OCI-LY3 (cell line): ENCODE results near the gene CFAP54.
A peak's percentile ranks its signal among the peaks of the same experiment; 100 is the strongest.
"Not testable (repeated sequence)": the region's sequence is repeated elsewhere in the genome, so short reads cannot be mapped to it uniquely, and the experiment has no call there.

ENCODE experiments used
- H2AFZ ChIP-seq: fragments of 200-600, 300-600 bp; shearing (Covaris generic); 2 replicates; pipeline ENCODE4 v1.6.0; 2014; ENCODE audit warnings: antibody characterized with exemption, low read depth, low read length
- H3K27ac ChIP-seq: fragments of 200-600, 300-600 bp; sonication (generic); 2 replicates; pipeline ENCODE4 v1.5.1; 2014; ENCODE audit warnings: mild to moderate bottlenecking, low read length, moderate library complexity, mixed read lengths
- H3K27me3 ChIP-seq: fragments of 200-600, 300-600 bp; sonication (generic); 2 replicates; pipeline ENCODE4 v1.6.1; 2014; ENCODE audit warnings: low read depth, low read length, mixed read lengths
- H3K36me3 ChIP-seq: fragments of 200-600, 300-600 bp; sonication (generic); replicated peaks from 2 replicates; pipeline ENCODE3; 2014; ENCODE audit warnings: low read depth, low read length, mixed read lengths
- H3K4me1 ChIP-seq: fragments of 300-600, 200-600 bp; sonication (generic); 2 replicates; pipeline ENCODE4 v1.6.1; 2014; ENCODE audit warnings: low read length, mixed read lengths
- H3K4me2 ChIP-seq: fragments of 200-600, 300-600 bp; sonication (generic); 2 replicates; pipeline ENCODE4 v1.6.1; 2014; ENCODE audit warnings: low read length, mixed read lengths
- H3K4me3 ChIP-seq: fragments of 300-600, 200-600 bp; sonication (generic); 2 replicates; pipeline ENCODE4 v1.5.1; 2014; ENCODE audit warnings: antibody characterized with exemption, mild to moderate bottlenecking, low read length, moderate library complexity
- H3K79me2 ChIP-seq: fragments of 300-600, 200-600 bp; shearing (Covaris generic); 2 replicates; pipeline ENCODE4 v1.6.1; 2014; ENCODE audit warnings: mild to moderate bottlenecking, low read length, mixed read lengths
- H3K9ac ChIP-seq: fragments of 300-600, 200-600 bp; shearing (Covaris generic); 2 replicates; pipeline ENCODE4 v1.6.0; 2014; ENCODE audit warnings: mild to moderate bottlenecking, low read length, moderate library complexity
- H3K9me3 ChIP-seq: fragments of 200-600, 300-600 bp; shearing (Covaris generic); 2 replicates; pipeline ENCODE4 v1.6.1; 2014; ENCODE audit warnings: low read length, mixed read lengths; ENCODE audit not compliant: insufficient read depth
- H4K20me1 ChIP-seq: fragments of 200-600, 300-600 bp; sonication (generic); 2 replicates; pipeline ENCODE4 v1.6.1; 2016; ENCODE audit warnings: low read length, mixed read lengths; ENCODE audit not compliant: insufficient read depth
- EZH2phosphoT487 ChIP-seq: fragments of 200-600 bp; shearing (Covaris generic); IDR thresholded peaks from 2 replicates; pipeline ENCODE4 v1.6.1; 2018; ENCODE audit warnings: antibody characterized with exemption, mixed run types, low read depth
- TF ChIP-seq, protein P1 (sequence below): fragments of 200-600, 300-600 bp; sonication (generic); IDR thresholded peaks from 2 replicates; pipeline ENCODE4 v1.5.1; 2014; ENCODE audit warnings: antibody characterized with exemption, low read length, low read depth

Gene CFAP54

DNA sequence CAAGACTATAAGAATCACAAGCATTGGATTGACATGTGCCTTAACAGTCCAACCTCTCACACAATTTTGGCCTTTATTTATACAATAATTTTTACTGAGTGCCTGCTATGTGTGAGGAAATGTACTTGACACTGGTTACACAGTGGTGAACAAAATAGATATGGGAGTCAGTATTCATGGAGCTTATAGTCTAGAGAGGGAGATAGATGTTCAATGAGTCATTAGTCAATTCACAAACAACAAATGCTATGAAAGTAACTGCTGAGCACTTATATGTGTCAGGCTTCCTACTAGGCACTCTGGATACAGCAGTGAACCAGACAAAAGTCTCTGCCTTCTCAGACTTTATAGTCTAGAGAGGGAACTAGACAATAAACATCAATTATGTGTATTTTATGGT, 3.7 kb downstream of the CFAP54 start:
- Histone ChIP-seq H3K9ac (no peak overlapping the region), H3K4me1 (peaks cover 14% of the 10 kb centered on the region), H3K27ac (no peak overlapping the region), H4K20me1 (no peaks in the 10 kb centered on the region), H3K9me3 (no peaks in the 10 kb centered on the region), H3K36me3 (no peaks in the 10 kb centered on the region), H2AFZ (no peak overlapping the region), H3K79me2 (no peaks in the 10 kb centered on the region), H3K4me3 (no peak overlapping the region), H3K27me3 (no peaks in the 10 kb centered on the region), H3K4me2 (no peak overlapping the region)
- TF ChIP-seq, protein P1, sequence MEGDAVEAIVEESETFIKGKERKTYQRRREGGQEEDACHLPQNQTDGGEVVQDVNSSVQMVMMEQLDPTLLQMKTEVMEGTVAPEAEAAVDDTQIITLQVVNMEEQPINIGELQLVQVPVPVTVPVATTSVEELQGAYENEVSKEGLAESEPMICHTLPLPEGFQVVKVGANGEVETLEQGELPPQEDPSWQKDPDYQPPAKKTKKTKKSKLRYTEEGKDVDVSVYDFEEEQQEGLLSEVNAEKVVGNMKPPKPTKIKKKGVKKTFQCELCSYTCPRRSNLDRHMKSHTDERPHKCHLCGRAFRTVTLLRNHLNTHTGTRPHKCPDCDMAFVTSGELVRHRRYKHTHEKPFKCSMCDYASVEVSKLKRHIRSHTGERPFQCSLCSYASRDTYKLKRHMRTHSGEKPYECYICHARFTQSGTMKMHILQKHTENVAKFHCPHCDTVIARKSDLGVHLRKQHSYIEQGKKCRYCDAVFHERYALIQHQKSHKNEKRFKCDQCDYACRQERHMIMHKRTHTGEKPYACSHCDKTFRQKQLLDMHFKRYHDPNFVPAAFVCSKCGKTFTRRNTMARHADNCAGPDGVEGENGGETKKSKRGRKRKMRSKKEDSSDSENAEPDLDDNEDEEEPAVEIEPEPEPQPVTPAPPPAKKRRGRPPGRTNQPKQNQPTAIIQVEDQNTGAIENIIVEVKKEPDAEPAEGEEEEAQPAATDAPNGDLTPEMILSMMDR: no peak
- no peak for TF ChIP-seq EZH2phosphoT487

GRCh38 chr12:96494154-96494553, 4.8 kb downstream of the CFAP54 start:
- H3K4me3 ChIP-seq, H4K20me1 ChIP-seq, H3K27ac ChIP-seq, H3K9me3 ChIP-seq, H3K9ac ChIP-seq, H3K4me2 ChIP-seq, H2AFZ ChIP-seq, H3K27me3 ChIP-seq, H3K36me3 ChIP-seq, H3K79me2 ChIP-seq: not testable (repeated sequence)
- H3K4me1 ChIP-seq: peaks cover 11% of the 10 kb centered on the region

DNA sequence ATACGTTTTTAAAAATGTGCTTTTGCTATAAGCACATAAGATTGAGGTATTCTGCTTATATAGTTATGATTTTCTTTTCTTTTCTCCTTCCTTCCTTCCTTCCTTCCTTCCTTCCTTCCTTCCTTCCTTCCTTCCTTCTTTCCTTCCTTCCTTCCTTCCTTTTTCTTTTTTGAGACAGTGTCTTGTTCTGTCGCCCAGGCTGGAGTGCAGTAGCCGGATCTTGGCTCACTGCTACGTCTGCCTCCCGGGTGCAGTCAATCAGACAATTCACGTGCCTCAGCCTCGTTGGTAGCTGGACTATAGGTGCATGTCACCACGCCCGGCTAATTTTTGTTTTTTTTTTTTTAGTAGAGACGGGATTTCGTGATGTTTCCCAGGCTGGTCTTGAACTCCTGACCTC, 5.8 kb downstream of the CFAP54 start:
- Histone ChIP-seq H4K20me1 (no peaks in the 10 kb centered on the region), H3K9me3 (no peaks in the 10 kb centered on the region), H2AFZ (no peak overlapping the region), H3K27me3 (no peaks in the 10 kb centered on the region), H3K27ac (no peak overlapping the region), H3K4me3 (no peak overlapping the region), H3K36me3 (no peaks in the 10 kb centered on the region), H3K4me1 (peaks cover 6% of the 10 kb centered on the region), H3K9ac (no peak overlapping the region), H3K4me2 (peak overlapping the region; percentile 25), H3K79me2 (no peaks in the 10 kb centered on the region)
- no peak for TF ChIP-seq EZH2phosphoT487
- TF ChIP-seq, protein P1: no peak

GRCh38 chr12:96495841-96496545, 6.6 kb downstream of the CFAP54 start:
- no peaks in the 10 kb centered on the region for H4K20me1 ChIP-seq
- no peaks in the 10 kb centered on the region for H3K79me2 ChIP-seq
- no peak for TF ChIP-seq EZH2phosphoT487
- TF ChIP-seq, protein P1: no peak
- H3K4me2 ChIP-seq: peak overlapping the region; percentile 25
- H3K4me3 ChIP-seq: no peak overlapping the region
- H2AFZ ChIP-seq: no peak overlapping the region
- H3K4me1 ChIP-seq: peaks cover 10% of the 10 kb centered on the region
- no peaks in the 10 kb centered on the region for H3K36me3 ChIP-seq
- no peak overlapping the region for H3K9ac ChIP-seq
- H3K9me3 ChIP-seq: no peaks in the 10 kb centered on the region
- no peak overlapping the region for H3K27ac ChIP-seq
- no peaks in the 10 kb centered on the region for H3K27me3 ChIP-seq

DNA sequence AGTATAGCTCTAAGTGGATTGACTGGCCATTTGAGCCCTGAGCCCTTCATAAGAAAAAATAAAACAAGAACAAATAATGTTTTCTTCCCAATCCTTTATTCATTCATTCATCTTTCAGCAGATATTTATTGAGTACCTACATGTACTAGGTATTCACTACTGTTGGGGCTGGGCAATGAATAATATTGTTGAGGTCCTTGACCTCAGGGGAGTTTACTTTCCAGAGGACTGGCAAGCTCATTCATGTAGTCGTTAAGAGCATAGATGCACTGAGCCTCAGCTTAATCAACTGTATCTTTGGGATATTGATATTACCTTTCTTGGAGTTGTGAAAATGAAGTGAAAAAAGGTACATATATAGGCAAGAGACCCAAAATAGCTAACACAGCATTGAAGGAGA, 7.6 kb downstream of the CFAP54 start:
- Histone ChIP-seq H3K36me3 (no peaks in the 10 kb centered on the region), H3K79me2 (no peaks in the 10 kb centered on the region), H2AFZ (no peak overlapping the region), H3K27ac (no peak overlapping the region), H3K4me1 (peaks cover 19% of the 10 kb centered on the region), H3K4me3 (no peak overlapping the region), H3K4me2 (no peak overlapping the region), H3K9me3 (no peaks in the 10 kb centered on the region), H3K9ac (no peak overlapping the region), H4K20me1 (no peaks in the 10 kb centered on the region), H3K27me3 (no peaks in the 10 kb centered on the region)
- no peak for TF ChIP-seq EZH2phosphoT487
- TF ChIP-seq, protein P1: no peak
